GM10248 (cell line): Measurements from ENCODE around the gene FAM209B.

Source experiments
- CTCF ChIA-PET: fragments of 300-600 bp; sonication (Branson Sonifier 250); formaldehyde crosslinking; extraction: SDS; loops from one replicate; lab custom pipeline; 2021; ENCODE audit warnings: antibody characterized with exemption; lab: Yijun Ruan, JAX
- POLR2A ChIA-PET: fragments of 350-650 bp; sonication (Branson Sonifier 250); formaldehyde crosslinking; extraction: SDS; loops from one replicate; lab custom pipeline; 2020; ENCODE audit warnings: antibody characterized with exemption; lab: Yijun Ruan, JAX
- DNase-seq: peaks from one replicate; pipeline ENCODE4 v3.0.0; 2012; ENCODE audit errors: extremely low spot score
- TF ChIP-seq, protein P1 (sequence below): IDR thresholded peaks from 2 replicates; pipeline ENCODE4 v1.5.1; 2012; ENCODE audit warnings: mild to moderate bottlenecking, low read depth; ENCODE audit errors: extremely low read depth, missing control alignments, control extremely low read depth

Gene FAM209B

DNA sequence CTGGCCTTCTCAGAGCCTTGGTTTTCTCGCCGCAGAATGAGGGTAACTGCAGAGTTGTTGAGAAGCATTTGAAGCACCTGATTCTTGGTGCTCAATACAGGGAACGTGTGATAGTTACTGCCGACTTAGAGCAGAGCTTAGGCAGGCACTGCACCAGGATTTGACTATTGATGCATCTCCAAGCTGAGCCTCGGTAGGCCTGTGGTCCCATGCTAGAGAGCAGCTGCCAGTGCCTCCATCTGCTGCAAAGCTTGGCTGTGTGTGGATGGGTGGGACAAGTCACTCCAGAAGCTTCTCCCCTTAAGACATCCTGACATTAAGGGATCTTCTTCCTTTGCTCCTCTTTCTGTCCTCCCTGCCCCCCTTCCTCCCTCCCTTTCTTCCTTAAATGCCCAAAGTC lies 40.9 kb downstream of the FAM209B start:
- no peak for DNase-seq
- ChIA-PET CTCF (interaction anchor here (3.2 kb wide), 1 partner anchor 23 kb away, joined by 15 read pairs; no protein-coding TSS in a partner anchor), POLR2A (no interaction called here)
- TF ChIP-seq, protein P1, sequence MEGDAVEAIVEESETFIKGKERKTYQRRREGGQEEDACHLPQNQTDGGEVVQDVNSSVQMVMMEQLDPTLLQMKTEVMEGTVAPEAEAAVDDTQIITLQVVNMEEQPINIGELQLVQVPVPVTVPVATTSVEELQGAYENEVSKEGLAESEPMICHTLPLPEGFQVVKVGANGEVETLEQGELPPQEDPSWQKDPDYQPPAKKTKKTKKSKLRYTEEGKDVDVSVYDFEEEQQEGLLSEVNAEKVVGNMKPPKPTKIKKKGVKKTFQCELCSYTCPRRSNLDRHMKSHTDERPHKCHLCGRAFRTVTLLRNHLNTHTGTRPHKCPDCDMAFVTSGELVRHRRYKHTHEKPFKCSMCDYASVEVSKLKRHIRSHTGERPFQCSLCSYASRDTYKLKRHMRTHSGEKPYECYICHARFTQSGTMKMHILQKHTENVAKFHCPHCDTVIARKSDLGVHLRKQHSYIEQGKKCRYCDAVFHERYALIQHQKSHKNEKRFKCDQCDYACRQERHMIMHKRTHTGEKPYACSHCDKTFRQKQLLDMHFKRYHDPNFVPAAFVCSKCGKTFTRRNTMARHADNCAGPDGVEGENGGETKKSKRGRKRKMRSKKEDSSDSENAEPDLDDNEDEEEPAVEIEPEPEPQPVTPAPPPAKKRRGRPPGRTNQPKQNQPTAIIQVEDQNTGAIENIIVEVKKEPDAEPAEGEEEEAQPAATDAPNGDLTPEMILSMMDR = no peak

DNA sequence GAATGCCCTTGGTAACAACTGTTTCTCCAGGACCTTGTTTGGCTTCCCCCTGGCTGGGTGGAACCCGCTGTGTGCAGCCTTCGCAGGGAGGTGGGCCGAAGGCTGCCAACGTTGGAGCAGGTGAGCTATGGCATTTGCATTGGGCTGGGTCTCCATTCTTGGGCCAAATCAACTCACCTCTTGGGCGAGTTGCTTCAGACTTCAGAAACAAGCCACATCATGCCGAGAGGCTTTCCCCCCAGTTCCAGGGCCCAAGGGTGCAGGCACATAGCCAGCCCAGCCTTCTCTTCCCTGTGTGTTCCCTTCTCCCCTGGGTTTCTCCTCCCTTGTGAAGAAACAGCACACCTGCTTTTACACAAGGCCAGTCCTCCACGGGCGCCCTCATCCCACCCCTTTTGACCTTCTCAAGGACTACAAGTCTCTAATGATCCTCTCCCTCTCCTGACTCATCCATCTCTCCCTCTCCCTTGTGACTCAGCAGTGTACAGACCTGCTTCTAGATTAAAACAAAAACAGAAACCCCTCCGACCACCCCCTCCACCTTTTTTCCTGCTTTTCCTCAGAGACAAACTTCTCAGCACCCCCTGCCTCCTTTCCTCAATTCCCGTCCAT lies 41.6 kb downstream of the FAM209B start:
- ChIA-PET CTCF (interaction anchor here (1.2 to 3.2 kb wide), 2 partner anchors 8 to 24 kb away, joined by 4 to 15 read pairs; no protein-coding TSS in a partner anchor), POLR2A (no interaction called here)
- TF ChIP-seq, protein P1 = no peak
- no peak for DNase-seq

DNA sequence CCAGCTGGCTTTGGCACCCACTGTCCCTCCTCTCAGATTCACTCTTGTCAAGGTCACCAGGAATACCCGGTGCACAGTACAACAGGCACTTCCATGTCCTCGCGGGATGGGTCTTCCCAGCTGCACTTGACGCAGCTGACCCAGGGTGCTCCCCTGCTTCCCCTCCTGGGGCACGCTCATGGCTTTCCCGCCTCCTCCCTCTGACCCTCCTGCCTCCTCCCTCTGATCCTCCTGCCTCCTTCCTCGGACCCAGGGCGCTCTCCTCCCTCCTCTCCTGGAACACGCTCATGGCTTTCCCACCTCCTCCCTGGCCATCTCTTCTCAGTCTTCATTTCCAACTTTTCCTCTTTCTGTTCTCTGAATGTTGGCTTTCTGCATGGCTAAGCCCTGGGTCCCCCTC lies 42.1 kb downstream of the FAM209B start:
- no peak for DNase-seq
- TF ChIP-seq, protein P1 = no peak
- POLR2A ChIA-PET = no interaction called here
- CTCF ChIA-PET = interaction anchor here (0.9 to 3.2 kb wide), 3 partner anchors 9 to 25 kb away, joined by 3 to 15 read pairs (median 4); no protein-coding TSS in a partner anchor

DNA sequence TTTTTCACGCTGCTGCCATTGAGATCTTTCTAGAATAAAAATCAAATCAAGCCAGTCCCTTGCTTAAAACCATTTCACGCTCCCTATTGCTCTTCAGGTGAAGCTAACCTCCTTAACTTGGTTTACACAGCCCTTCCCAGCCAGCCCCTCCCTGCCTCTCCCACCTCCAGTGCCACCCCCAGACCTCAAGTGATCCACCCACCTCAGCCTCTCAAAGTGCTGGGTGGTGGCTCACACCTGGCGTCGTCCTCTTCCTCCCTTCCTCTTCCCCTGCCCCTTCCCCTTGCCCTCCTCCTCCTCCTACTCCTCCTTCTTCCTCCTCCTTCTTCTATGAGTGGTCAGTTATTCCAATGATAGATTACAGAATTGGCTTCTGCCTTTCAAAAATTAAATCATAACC lies 42.9 kb downstream of the FAM209B start:
- DNase-seq = no peak
- TF ChIP-seq, protein P1 = no peak
- CTCF ChIA-PET = interaction anchor here (0.9 to 1.7 kb wide), 3 partner anchors 10 to 177 kb away, joined by 3 to 4 read pairs (median 3); no protein-coding TSS in a partner anchor
- POLR2A ChIA-PET = no interaction called here

DNA sequence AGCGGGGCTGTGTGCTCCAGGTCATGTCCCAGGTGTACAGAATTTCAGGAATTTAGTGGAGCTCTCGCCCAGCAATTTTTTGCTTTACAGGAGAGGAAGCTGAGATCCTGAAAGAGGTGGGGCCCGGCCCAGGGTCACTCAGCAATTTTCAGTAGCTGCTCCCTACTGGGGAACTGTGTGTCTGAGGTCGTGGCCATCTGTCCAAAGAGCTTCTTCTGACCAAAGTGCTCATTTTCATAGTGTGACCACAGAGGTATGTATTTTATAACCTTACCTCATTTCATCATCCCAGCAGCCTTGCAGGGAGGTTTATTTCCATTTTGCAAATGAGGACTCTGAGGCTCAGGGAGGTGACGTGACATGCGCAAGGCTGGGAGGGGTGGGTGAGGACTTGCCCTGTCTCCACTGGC lies 46.3 kb downstream of the FAM209B start:
- ChIA-PET POLR2A (no interaction called here), CTCF (interaction anchor here (0.7 to 3.1 kb wide), 4 partner anchors 8 to 29 kb away, joined by 3 to 16 read pairs (median 4); no protein-coding TSS in a partner anchor)
- no peak for DNase-seq
- TF ChIP-seq, protein P1 = no peak

DNA sequence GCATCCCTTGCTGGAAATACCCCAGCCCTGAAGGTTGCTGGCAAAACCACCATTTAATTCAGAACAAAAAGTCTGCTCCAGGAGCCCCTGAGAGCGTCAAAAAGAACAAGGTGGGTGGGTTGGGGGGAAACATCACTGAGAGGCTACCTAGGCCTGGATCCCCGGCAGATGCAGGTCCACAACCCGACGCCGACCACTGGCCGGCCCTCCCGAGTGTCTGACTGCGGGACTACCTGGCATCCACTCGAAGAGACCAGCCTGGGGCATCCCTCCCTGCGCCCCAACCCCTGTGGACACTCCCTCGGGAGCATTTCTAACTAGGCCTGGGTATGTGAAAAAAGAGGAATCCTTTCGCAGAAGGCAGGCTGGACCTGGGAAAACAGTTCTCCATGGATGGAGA lies 47.2 kb downstream of the FAM209B start:
- no peak for DNase-seq
- TF ChIP-seq, protein P1 = no peak
- ChIA-PET CTCF (no interaction called here), POLR2A (no interaction called here)
